GM12864 (cell line): ENCODE measurements around the gene PRDX1.
"Not testable (repeated sequence)": the region's sequence is repeated elsewhere in the genome, so short reads cannot be mapped to it uniquely, and the experiment has no call there.

Experiments used
- DNase-seq: peaks from one replicate; pipeline ENCODE4 v3.0.0-alpha.2; 2011; ENCODE audit warnings: low read depth
- H3K4me3 ChIP-seq: 2 replicates; pipeline ENCODE4 v1.5.1; 2011; ENCODE audit warnings: mild to moderate bottlenecking, low read depth, low read length, control low read depth
- TF ChIP-seq, protein P1 (sequence below): IDR thresholded peaks from 2 replicates; pipeline ENCODE4 v1.5.1; 2011; ENCODE audit warnings: low read depth, mild to moderate bottlenecking, moderate library complexity, low read length, control low read depth, inconsistent platforms; ENCODE audit errors: missing control alignments

Gene PRDX1

DNA sequence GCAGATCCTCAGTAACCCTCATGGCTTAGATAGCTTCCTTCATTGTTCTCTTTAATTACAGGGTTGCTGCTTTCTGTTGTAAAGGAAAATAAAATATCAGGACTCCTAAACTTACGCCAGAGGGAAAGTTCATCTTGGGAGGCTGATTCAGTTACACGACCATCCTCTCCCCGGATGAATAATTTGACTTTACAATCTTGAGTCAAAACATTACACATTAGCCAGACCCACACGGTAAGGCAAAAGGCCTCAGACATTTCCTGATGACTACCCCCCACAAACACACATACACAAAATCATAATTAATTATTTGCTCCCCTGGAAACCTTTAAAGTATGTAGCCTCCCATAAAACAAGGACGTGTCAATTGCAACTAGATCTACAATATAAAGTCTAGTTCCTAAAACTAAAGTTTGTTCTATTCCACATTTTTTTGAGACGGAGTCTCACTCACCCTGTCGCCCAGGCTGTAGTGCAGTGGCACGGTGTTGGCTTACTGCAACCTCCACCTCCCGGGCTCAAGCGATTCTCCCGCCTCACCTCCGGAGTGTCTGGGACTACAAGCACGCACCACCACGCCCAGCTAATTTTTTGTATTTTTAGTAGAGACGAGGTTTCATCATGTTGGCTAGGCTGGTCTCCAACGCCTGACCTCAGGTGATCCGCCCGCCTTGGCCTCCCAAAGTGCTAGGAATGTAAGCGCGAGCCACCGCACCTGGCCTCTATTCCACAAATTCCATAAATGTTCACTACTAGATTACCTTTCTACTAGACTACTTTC lies 830 bp upstream of the PRDX1 start:
- no peak for DNase-seq
- H3K4me3 ChIP-seq: peak overlapping the region; percentile 91
- TF ChIP-seq, protein P1, sequence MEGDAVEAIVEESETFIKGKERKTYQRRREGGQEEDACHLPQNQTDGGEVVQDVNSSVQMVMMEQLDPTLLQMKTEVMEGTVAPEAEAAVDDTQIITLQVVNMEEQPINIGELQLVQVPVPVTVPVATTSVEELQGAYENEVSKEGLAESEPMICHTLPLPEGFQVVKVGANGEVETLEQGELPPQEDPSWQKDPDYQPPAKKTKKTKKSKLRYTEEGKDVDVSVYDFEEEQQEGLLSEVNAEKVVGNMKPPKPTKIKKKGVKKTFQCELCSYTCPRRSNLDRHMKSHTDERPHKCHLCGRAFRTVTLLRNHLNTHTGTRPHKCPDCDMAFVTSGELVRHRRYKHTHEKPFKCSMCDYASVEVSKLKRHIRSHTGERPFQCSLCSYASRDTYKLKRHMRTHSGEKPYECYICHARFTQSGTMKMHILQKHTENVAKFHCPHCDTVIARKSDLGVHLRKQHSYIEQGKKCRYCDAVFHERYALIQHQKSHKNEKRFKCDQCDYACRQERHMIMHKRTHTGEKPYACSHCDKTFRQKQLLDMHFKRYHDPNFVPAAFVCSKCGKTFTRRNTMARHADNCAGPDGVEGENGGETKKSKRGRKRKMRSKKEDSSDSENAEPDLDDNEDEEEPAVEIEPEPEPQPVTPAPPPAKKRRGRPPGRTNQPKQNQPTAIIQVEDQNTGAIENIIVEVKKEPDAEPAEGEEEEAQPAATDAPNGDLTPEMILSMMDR: no peak

DNA sequence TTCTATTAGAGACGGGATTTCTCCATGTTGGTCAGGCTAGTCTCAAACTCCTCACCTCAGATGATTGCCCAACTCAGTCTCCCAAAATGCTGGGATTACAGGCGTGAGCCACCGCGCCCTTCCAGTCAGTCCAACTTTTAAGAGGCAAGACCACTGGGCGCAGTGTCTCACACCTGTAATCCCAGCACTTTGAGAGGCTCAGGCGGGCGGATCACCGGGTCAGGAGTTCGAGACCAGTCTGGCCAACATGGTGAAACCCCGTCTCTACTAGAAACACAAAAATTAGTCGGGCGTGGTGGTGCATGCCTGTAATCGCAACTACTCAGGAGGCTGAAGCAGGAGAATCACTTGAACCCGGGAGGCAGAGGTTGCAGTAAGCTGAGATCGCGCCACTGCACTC lies 1.9 kb downstream of the PRDX1 start:
- H3K4me3 ChIP-seq: peak overlapping the region; percentile 91
- DNase-seq: not testable (repeated sequence)

DNA sequence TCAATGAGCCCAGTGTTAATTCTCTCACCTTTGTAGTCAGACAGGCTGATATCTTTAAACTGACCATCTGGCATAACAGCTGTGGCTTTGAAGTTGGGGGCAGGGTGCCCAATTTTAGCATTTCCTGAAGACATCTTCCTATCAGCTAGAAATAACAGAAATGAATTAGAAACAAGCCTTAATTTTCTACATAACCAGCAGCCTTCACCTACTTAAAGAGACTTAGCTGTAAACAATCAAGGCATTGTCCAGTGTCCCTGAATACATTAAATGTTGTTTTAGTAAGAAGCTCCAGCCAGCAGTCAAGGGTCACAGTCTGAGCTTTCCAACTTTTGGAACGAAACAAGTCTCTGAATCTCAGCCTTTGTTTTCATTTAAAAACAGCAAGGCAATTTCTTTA lies 2.8 kb downstream of the PRDX1 start:
- TF ChIP-seq, protein P1: no peak
- peak overlapping the region; percentile 47; the same call in 1 of the 2 replicates for H3K4me3 ChIP-seq
- no peak for DNase-seq

DNA sequence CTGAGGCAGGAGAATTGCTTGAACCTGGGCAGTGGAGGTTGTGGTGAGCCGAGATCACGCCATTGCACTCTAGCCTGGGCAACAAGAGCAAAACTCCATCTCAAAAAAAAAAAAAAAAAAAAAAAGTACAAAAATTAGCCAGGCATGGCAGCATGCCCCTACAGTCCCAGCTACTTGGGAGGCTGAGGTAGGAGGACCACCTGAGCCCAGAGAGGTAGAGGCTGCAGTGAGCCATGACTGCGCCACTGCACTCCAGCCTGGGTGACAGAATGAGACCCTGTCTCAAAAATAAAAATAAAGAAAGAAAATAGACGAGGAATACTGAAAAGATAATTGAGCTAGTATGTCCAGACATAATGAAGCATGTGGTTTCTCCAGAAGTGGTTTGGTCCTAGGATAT lies 3.3 kb downstream of the PRDX1 start:
- not testable (repeated sequence) for H3K4me3 ChIP-seq, DNase-seq

DNA sequence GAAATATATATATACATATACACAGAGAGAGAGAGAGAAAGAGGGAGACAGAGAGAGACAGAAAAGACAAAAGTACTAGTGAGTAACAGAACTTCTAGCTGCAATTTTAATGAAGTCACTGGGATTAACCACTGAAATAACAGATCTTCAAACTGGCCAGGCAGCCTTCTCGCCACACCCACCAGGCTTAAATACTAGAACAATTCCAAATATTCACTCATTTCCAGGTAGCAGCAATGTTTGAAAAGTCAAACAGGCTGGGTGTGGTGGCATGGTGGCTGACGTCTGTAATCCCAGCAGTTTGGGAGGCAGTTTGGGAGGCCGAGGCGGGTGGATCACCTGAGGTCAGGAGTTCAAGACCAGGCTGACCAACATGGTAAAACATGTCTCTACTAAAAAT lies 5.2 kb downstream of the PRDX1 start:
- H3K4me3 ChIP-seq: no peak overlapping the region
- TF ChIP-seq, protein P1: no peak
- DNase-seq: no peak

DNA sequence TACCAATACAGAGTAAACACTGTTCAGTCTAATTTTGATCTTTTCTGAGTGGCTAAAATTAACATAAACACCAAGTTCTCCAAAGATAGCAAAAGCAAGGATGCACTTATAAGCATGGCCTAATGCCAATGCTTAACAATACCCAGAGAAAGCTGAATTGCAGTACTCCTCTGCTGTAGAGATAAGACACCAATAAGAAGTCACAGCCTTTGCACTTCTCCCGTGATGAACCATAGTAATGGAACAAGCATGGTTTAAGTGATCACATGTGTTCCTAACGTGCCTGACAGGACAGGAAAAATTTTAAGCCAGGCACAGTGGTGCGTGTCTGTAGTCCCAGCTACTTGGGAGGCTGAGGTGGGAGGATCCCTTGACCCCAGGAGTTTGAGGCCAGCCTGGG lies 5.6 kb downstream of the PRDX1 start:
- no peak for DNase-seq
- TF ChIP-seq, protein P1: no peak
- H3K4me3 ChIP-seq: no peak overlapping the region

DNA sequence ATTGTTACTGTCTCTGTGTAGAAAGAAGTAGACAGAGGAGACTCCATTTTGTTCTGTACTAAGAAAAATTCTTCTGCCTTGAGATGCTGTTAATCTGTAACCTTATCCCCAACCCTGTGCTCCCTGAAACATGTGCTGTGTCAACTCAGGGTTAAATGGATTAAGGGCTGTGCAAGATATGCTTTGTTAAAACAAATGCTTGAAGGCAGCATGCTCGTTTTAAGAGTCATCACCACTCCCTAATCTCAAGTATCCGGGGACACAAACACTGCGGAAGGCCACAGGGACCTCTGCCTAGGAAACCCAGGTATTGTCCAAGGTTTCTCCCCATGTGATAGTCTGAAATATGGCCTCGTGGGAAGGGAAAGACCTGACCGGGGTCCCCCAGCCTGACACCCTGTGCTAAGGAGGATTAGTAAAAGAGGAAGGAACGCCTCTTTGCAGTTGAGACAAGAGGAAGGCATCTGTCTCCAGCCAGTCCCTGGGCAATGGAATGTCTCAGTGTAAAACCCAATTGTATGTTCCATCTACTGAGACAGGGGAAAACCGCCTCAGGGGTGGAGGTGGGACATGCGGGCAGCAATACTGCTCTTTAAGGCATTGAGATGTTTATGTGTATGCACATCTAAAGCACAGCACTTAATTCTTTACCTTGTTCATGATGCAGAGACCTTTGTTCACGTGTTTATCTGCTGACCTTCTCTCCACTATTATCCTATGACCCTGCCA lies 8.0 kb downstream of the PRDX1 start:
- not testable (repeated sequence) for DNase-seq, H3K4me3 ChIP-seq

DNA sequence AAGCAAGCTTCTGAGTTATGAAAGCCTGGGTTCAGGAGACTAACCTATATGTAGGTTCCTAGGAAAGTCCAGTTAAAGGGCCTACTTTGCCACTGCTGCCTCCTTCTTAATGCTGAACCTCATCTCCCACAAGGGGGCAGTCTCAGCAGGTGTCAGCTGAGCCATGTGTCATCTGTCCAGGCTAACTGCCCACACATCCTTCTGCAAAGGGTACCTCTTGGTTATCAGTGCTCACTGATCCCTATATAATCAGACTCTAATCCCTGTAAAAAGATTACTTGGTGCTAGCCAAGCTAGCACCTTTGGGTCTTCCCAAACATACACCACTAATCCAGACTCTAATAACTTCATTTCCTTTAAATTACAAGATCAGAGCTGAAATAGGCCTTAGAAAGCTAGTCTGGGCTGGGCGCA lies 9.0 kb downstream of the PRDX1 start:
- TF ChIP-seq, protein P1: peak; percentile 79
- no peak overlapping the region for H3K4me3 ChIP-seq
- DNase-seq: no peak
